ENCODE results near the gene NTF4.

The NTF4 gene

DNA sequence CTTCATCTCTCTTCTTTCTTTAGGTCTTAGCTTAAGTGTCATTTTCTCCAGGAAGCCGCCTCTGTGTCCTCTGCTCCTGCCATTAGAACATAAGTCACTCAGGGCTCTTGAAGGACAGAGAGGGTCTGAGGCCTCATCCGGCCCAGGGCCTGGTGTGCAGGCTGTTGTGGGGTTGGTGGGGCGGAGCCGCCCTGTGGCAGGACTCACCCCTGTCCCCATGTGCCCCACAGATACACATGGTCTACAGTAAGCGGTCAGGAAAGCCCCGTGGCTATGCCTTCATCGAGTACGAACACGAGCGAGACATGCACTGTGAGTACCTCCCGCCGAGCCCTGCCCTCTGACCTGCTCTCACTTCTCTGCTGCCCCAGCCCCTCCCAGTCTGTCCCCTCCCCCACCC lies 36.5 kb upstream of the NTF4 start:
- Mint-ChIP-seq H3K4me1 (peaks cover 26 to 51% of the 10 kb centered on the region in 2 donors), H3K27ac (no peak overlapping the region), H3K9me3 (no peaks in the 10 kb centered on the region), H3K36me3 (peaks cover 49 to 62% of the 10 kb centered on the region in 2 donors), H3K27me3 (no peaks in the 10 kb centered on the region), H3K4me3 (no peak overlapping the region)
- no peak for ATAC-seq (replicated peaks)
- no peak for DNase-seq

DNA sequence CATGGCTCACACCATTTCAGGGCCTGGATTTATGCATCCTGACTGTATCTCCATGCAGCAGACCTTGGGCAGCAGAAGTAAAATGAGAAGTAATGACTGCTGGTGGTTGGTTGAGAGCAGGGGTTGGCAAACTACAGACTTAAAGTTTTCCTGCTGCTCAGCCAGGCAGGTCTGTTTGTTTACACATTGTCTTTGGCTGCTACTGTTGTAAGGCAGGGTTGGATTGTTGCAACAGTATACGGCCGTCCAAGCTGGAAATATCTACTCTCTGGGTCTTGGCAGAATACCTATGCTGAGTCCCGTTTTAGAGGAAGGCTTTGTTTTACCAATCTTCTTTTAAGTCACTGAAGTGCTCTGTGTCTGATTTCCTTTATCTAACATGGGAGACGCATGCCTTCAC lies 34.2 kb upstream of the NTF4 start:
- Mint-ChIP-seq H3K4me1 (peaks cover 21 to 45% of the 10 kb centered on the region in 2 donors), H3K27me3 (no peaks in the 10 kb centered on the region), H3K27ac (no peak overlapping the region), H3K4me3 (no peak overlapping the region), H3K36me3 (peaks cover 35 to 58% of the 10 kb centered on the region in 2 donors), H3K9me3 (no peaks in the 10 kb centered on the region)
- DNase-seq, result no peak
- ATAC-seq (replicated peaks), result no peak

DNA sequence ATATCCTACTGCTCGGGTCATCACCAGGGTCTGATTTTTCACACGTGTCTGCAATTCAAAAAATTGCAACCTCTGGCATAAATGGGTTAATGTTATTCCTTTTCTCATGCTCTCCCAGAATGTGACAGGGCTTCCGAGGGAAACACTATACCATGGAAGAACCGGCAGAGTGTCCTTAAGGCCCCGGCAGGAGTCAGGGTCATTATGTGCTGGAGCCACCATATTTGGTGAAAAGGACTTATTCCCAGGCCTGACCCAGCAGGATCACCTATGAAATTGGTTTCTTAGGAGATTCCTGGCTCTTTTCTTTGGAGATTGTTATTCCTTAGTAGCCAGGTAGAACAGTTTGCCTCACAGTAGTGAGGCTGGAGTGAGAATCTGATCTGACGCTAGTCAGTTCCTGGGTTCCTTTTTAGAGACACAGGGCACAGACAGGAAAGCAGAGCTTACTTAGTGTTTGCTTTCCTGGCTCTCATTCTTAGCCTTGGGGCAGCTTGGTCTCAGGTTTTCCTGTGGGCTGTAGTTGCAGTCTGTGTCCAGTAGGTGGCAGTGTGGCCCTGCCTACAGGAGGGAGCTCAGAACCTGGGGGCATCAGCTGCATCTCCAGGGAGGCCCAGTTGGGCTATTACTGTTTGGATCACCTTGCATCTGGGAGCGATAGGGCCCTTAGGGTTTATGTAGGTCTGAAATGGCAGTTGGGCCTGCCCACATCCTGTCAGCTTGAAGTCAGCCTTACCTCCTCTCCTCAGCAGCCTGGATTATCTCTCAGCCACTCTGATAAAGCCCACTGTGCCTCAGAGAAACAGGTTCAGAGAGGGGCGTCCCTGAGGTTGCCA lies 33.1 kb upstream of the NTF4 start:
- Mint-ChIP-seq H3K36me3 (peaks cover 31 to 58% of the 10 kb centered on the region in 2 donors), H3K4me1 (peaks cover 18 to 33% of the 10 kb centered on the region in 2 donors)

DNA sequence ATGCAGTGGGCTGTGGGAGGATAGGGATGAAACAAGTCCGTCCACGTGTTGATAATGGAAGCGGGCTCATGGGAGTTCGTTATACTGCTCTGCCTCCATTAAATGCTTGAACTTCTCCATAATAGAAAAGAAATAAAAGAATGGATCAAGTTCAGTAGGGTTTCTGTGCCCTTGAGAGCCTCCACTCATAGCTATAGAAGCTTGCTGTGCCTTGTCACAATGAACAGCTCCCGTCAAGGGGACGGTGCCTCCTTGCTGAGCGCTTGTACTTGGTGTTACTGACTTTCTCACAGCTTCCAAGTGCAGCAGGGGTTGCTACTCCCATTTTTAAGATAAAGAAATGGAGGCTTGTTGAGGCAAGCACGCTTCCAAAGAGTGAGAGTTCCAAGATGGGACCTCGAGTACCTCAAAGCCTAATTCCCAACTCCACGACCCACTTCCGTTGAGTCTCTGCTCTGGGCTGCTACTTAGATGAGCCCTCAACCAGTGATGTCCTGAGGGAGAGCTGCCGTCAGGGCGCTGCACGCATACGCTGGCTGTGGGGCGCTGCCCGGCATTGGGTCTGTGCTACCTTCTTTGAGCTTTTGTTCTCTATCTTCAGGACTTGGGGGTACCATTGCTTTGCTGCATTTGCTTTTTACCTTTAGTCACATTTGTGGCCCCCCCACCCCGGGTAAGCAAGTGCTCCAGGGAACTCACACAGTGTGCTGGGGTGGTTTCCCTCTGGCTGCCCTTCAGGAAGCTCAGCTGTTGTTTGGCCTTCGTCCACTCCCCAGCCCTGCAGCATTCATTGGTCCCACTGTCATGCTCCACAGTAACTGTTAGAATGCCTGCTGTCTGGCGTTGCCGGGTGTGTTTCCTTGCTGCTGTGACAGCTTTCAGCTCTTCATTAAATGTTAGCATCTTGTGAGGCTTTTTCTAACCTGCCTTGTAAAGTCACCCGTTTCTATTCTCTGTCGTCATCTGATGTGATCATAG lies 30.2 kb upstream of the NTF4 start:
- no peaks in the 10 kb centered on the region for H3K27me3 Mint-ChIP-seq
- H3K4me1 Mint-ChIP-seq, result peaks cover 21 to 39% of the 10 kb centered on the region in 2 donors
- no peak for ATAC-seq (replicated peaks)
- H3K27ac Mint-ChIP-seq, result peak overlapping the region; percentile 31
- H3K36me3 Mint-ChIP-seq, result peaks cover 35 to 62% of the 10 kb centered on the region in 2 donors
- H3K4me3 Mint-ChIP-seq, result no peak overlapping the region
- no peak for DNase-seq
- no peaks in the 10 kb centered on the region for H3K9me3 Mint-ChIP-seq

More for the DNA sequence above, 33.1 kb upstream of the NTF4 start:
- peak; percentile 61 for DNase-seq
- Mint-ChIP-seq H3K27me3 (no peaks in the 10 kb centered on the region), H3K27ac (no peak overlapping the region), H3K9me3 (no peaks in the 10 kb centered on the region), H3K4me3 (no peak overlapping the region)
- ATAC-seq (replicated peaks), result peak; percentile 92 to 94

DNA sequence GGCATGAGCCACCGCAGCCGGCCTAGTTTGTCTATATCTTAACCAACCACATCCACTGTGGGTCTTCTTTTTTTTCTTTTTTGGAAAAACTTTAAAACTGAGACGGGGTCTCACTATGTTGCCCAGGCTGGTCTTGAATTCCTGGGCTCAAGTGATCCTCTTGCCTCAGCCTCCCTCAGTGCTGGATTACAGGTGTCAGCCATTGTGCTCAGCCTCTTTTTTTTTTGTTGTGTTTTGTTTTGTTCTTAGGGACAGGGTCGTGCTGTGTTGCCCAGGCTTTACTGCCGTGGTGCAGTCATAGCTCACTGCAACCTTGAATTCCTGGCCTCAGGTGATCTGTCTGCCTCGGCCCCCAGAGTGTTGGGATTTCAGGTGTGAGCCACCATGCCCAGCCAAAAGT lies 28.1 kb upstream of the NTF4 start:
- Mint-ChIP-seq H3K4me3 (no peak overlapping the region), H3K27me3 (no peaks in the 10 kb centered on the region), H3K36me3 (peaks cover 24 to 50% of the 10 kb centered on the region in 2 donors), H3K27ac (no peak overlapping the region), H3K9me3 (no peaks in the 10 kb centered on the region), H3K4me1 (peaks cover 21 to 48% of the 10 kb centered on the region in 2 donors)
- ATAC-seq (replicated peaks), result no peak
- no peak for DNase-seq

DNA sequence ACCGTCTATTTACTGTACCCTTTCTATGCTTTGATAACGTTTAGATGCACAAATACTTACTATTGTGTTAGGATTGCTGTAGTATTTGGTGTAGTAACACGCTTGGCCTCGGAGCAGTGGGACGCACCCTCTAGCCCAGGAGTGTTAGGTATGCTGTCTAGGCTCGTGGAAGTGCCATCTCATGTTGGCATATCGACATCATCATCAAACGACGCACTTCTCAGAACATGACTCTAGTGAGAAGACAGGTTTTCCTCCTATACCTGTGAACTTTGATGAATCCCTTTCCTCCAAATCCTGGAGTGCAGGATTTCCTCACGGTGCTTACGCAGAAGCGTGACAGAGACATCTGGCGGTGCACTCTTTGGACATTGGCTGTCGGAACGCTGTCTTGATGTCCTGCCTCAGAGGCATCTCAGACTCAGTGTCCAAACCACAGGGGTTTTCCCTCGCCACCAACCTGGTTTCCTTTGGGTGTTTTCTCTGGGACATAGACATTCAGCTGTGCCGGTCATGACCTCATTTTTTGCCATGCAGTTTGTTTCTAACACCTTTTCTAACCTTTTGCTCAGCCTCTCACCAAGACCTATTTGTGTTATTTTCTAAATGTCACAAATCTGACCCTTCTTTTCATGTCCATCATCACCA lies 26.9 kb upstream of the NTF4 start:
- no peak for DNase-seq
- Mint-ChIP-seq H3K4me3 (no peak overlapping the region), H3K27me3 (no peaks in the 10 kb centered on the region), H3K4me1 (peaks cover 28 to 54% of the 10 kb centered on the region in 2 donors), H3K9me3 (no peaks in the 10 kb centered on the region), H3K27ac (no peak overlapping the region), H3K36me3 (peaks cover 30 to 53% of the 10 kb centered on the region in 2 donors)
- no peak for ATAC-seq (replicated peaks)

DNA sequence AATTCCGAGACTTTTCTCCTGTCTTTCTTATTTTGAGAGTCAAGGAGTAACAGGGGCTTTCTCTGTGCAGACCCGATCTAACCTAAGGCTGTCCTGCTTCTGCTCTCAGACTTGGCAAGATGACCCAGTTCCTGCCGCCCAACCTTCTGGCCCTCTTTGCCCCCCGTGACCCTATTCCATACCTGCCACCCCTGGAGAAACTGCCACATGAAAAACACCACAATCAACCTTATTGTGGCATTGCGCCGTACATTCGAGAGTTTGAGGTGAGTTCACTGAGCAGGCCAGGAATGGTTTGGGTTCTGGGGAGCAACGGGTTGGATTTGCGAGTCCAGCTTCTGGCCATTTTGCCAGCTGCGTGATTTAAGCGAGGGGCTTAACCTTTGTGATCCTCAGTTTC lies 21.7 kb upstream of the NTF4 start:
- Mint-ChIP-seq H3K4me1 (peaks cover 27 to 52% of the 10 kb centered on the region in 2 donors), H3K27me3 (peaks cover 0 to 5% of the 10 kb centered on the region in 2 donors)

DNA sequence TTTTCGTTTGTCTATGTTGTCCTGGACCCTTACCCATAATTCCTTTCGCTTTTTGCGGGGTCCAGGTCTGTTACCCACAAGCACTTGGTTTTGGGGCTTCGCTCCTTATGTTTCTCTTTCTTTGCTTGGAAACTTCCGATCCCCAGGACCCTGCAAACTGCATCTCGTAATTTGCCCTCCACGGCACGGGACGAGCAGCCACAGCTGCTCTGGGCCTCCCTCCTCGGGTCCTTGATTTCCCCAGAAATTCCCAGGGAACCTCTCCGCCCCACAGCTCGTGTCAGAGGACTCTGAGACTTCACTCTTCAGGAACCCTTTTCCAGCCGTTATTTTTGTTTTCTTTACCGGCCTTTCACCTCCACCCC lies 21.2 kb upstream of the NTF4 start:
- Mint-ChIP-seq H3K27ac (peak overlapping the region; percentile 98), H3K4me3 (peak overlapping the region; percentile 98), H3K4me1 (peaks cover 24 to 47% of the 10 kb centered on the region in 2 donors), H3K27me3 (peaks cover 0 to 5% of the 10 kb centered on the region in 2 donors), H3K36me3 (peaks cover 29 to 31% of the 10 kb centered on the region in 2 donors), H3K9me3 (no peaks in the 10 kb centered on the region)
- no peak for ATAC-seq (replicated peaks)
- no peak for DNase-seq

More for the DNA sequence above, 21.7 kb upstream of the NTF4 start:
- peak overlapping the region; percentile 98 for H3K27ac Mint-ChIP-seq
- H3K4me3 Mint-ChIP-seq, result peak overlapping the region; percentile 98
- peaks cover 31 to 36% of the 10 kb centered on the region in 2 donors for H3K36me3 Mint-ChIP-seq
- no peaks in the 10 kb centered on the region for H3K9me3 Mint-ChIP-seq
- DNase-seq (no peak), ATAC-seq (replicated peaks) (no peak)

DNA sequence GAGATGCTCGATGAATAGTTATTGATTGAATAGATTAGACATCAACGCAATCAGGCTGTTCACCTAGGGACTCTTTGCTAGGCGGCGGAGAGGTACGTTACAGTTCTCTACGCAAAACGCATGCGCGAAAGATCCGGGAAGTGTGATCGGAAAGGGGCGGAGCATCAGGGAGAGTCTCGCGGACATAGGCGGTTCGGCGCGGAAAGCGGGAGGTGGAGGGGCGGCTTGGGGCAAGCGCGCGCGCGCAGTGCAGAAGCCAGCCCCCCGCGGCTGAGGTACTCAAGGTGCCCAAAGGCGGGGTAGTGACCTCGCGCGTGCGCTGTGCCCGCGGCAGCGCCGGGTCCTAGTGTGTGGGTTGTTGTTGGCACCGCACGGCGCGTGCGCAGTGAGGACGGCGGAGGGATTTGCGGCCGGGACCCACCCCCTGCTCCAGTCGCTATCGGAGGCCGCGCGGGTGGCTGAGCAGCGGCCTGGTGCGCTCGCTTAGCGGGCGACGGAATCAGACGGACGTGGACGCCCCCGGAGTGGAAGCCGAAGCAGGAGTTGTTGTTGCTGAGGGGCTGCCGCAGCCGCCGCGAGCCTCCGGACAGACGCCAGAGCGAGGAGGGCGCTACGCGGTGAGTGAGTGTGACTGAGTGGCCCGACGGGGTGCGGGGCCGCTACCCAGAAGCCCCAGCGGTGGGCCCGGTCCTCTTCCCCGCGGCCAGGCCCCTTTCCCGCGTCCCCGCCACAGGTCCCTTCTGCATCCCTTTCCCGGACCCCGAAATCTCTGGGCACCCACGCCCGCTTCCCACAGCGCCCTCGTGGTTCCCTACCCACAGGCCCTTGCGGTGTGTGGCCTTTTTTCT lies 20.6 kb upstream of the NTF4 start, which contains the start of gene SNRNP70:
Gene SNRNP70, plus strand, starts transcription at position 432 of the 848 bp plus-strand sequence. CDS start 964 bp downstream, outside the sequence.
- Mint-ChIP-seq H3K27me3 (peaks cover 0 to 11% of the 10 kb centered on the region in 2 donors), H3K27ac (peak within 1 kb of the TSS; percentile 98), H3K4me1 (peaks cover 19 to 41% of the 10 kb centered on the region in 2 donors), H3K9me3 (no peaks in the 10 kb centered on the region), H3K4me3 (peak within 1 kb of the TSS; percentile 98), H3K36me3 (peaks cover 23 to 25% of the 10 kb centered on the region in 2 donors)
- peak; percentile 96 to 98 for ATAC-seq (replicated peaks)
- DNase-seq, result peak; percentile 99

DNA sequence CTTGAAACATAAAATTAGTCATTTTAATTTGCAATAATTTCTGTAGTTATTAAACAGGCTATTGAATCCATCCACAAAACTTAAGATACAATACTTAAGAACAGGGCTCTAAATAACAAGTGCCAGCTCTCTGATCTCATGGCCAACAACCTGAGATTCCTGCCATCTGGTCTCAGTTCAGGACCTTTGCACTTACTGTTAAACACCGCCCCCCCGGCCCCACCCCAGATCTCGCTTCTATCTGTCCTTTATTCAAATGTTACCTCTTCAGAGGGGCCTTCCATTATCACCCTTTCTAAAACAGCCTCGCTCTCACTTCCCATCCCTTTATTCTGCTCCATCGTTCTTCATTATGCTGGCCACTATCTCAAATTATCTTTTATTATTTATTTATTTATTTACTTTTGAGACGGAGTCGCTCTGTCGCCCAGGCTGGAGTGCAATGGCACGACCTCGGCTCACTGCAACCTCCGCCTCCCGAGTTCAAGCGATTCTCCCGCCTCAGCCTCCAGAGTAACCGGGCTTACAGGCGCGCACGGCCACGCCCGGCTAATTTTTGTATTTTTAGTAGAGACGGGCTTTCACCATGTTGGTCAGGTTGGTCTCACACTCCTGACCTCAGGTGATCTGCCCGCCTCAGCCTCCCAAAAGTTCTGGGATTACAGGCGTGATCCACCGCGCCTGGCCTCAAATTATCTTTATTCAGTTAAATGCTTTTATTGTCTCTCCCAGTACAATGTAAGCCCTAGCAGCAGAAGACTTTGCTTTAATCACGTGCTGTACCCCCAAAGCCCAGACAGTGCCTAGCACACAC lies 19.8 kb upstream of the NTF4 start:
- DNase-seq (no peak), ATAC-seq (replicated peaks) (no peak)
- H3K9me3 Mint-ChIP-seq, result no peaks in the 10 kb centered on the region
- H3K4me1 Mint-ChIP-seq, result peaks cover 19 to 39% of the 10 kb centered on the region in 2 donors
- peaks cover 0 to 11% of the 10 kb centered on the region in 2 donors for H3K27me3 Mint-ChIP-seq
- H3K27ac Mint-ChIP-seq, result peak overlapping the region; percentile 98
- H3K4me3 Mint-ChIP-seq, result peak overlapping the region; percentile 98
- peaks cover 20 to 21% of the 10 kb centered on the region in 2 donors for H3K36me3 Mint-ChIP-seq

DNA sequence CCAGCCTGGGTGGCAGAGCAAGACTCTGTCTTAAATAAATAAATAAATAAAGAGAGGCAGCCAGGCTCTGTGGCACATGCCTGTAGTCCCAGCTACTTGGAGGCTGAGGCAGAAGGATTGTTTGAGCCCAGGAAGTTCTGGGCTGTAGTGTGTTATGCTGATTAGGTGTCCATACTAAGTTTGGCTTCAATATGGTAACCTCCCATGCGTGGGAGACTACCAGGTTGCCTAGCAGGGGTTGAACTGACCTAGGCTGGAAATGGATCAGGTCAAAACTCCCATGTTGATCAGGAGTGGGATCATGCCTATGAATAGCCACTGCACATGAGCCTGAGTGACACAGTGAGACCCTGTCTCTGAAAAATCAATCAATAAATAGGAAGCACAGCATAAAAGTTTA lies 16.7 kb upstream of the NTF4 start:
- Mint-ChIP-seq H3K27ac (no peak overlapping the region), H3K4me3 (no peak overlapping the region), H3K4me1 (peaks cover 8 to 12% of the 10 kb centered on the region in 2 donors), H3K27me3 (peaks cover 2 to 15% of the 10 kb centered on the region in 2 donors), H3K9me3 (no peaks in the 10 kb centered on the region), H3K36me3 (peaks cover 9 to 10% of the 10 kb centered on the region in 2 donors)
- DNase-seq, result no peak
- no peak for ATAC-seq (replicated peaks)

DNA sequence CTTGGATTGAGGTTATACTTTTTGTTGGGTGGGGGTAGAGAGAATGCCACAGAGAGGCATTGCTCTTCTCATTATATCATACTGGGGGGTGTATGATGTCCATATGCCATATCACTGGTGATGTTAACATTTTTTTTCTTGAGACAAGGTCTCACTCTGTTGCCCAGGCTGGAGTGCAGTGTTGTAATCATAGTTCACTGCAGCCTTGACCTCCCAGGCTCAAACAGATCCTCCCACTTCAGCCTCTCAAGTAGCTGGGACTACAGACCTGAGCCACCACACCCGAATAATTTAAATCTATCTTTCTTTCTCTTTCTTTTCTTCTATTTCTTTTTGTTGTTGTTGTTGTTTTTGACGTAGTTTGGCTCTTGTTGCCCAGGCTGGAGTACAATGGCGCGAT lies 15.8 kb upstream of the NTF4 start:
- Mint-ChIP-seq H3K36me3 (peaks cover 2 to 4% of the 10 kb centered on the region in 2 donors), H3K4me1 (peaks cover 6 to 8% of the 10 kb centered on the region in 2 donors), H3K27me3 (peaks cover 11 to 24% of the 10 kb centered on the region in 2 donors), H3K9me3 (no peaks in the 10 kb centered on the region), H3K27ac (no peak overlapping the region), H3K4me3 (no peak overlapping the region)
- DNase-seq (no peak), ATAC-seq (replicated peaks) (no peak)
